ENCODE measurements around the gene CCBE1.
"Not testable (repeated sequence)": the region's sequence is repeated elsewhere in the genome, so short reads cannot be mapped to it uniquely, and the experiment has no call there.

The CCBE1 gene

GRCh38 chr18:59656373-59656887 is 40.8 kb downstream of the CCBE1 start:
- no peak for DNase-seq

- no peak for DNase-seq
These were observed 41.5 kb downstream of the CCBE1 start for GRCh38 chr18:59655676-59656075.

- no peak for DNase-seq
These were observed 46.2 kb downstream of the CCBE1 start for GRCh38 chr18:59651071-59651470.

GRCh38 chr18:59650266-59650820 is 46.9 kb downstream of the CCBE1 start:
- no peak for DNase-seq

- no peak for DNase-seq
These were observed 47.6 kb downstream of the CCBE1 start for GRCh38 chr18:59649591-59649990.

- DNase-seq, result not testable (repeated sequence)
These were observed 48.8 kb downstream of the CCBE1 start for GRCh38 chr18:59648469-59648868.

- DNase-seq, result no peak
These were observed 50.3 kb downstream of the CCBE1 start for GRCh38 chr18:59646963-59647307.

- no peak for DNase-seq
These were observed 50.8 kb downstream of the CCBE1 start for GRCh38 chr18:59646228-59646962.

GRCh38 chr18:59643740-59644139 is 53.5 kb downstream of the CCBE1 start:
- no peak for DNase-seq

- no peak for DNase-seq
These were observed 56.5 kb downstream of the CCBE1 start for GRCh38 chr18:59640721-59641120.

- no peak for DNase-seq
These were observed 57.4 kb downstream of the CCBE1 start for GRCh38 chr18:59639821-59640220.

GRCh38 chr18:59639136-59639535 is 58.1 kb downstream of the CCBE1 start:
- no peak for DNase-seq

- no peak for DNase-seq
These were observed 63.2 kb downstream of the CCBE1 start for GRCh38 chr18:59633961-59634485.

GRCh38 chr18:59633317-59633716 is 63.9 kb downstream of the CCBE1 start:
- DNase-seq, result peak; percentile 24

GRCh38 chr18:59631583-59632181 is 65.5 kb downstream of the CCBE1 start:
- no peak for DNase-seq

GRCh38 chr18:59629894-59630293 is 67.3 kb downstream of the CCBE1 start:
- no peak for DNase-seq

- DNase-seq, result no peak
These were observed 68.2 kb downstream of the CCBE1 start for GRCh38 chr18:59628995-59629394.

- DNase-seq, result no peak
These were observed 69.8 kb downstream of the CCBE1 start for GRCh38 chr18:59627414-59627813.

GRCh38 chr18:59624369-59624765 is 72.9 kb downstream of the CCBE1 start:
- no peak for DNase-seq

- no peak for DNase-seq
These were observed 73.5 kb downstream of the CCBE1 start for GRCh38 chr18:59623456-59624368.

GRCh38 chr18:59621027-59621426 is 76.2 kb downstream of the CCBE1 start:
- DNase-seq, result no peak

- no peak for DNase-seq
These were observed 76.8 kb downstream of the CCBE1 start for GRCh38 chr18:59620381-59620780.
